ENCODE measurements around the gene BACH2. TPM values are rescaled to one million over a fixed set of nuclear protein-coding genes. Genes with fewer than 3 reads are reported as not detected.

Gene BACH2
- total and polyA plus RNA-seq, 9 of the 15 experiments (the other 6 are each of a cell fraction or from before 2014, with no cell fraction given) = 0.06 to 3.1 (median 0.59) TPM

GRCh38 chr6:90222008-90222407 lies 74.6 kb downstream of the BACH2 start:
- H3K9me3 ChIP-seq (replicated peaks; ENCODE audit: control insufficient read depth, insufficient read depth, low read depth, low read length) = no peaks in the 10 kb centered on the region; the same call in 1 of the 2 replicates
- 0 out of 5 replicates have a peak, but pooled peaks cover 0 to 3% of the 10 kb centered on the region in 2 experiments for H3K27me3 ChIP-seq (ENCODE audit: control insufficient read depth in 2 of 2, insufficient read depth in 2 of 2, low read length in 2 of 2)
- H3K4me2 ChIP-seq (ENCODE audit: insufficient read depth, low read length) = no peak overlapping the region; the same call in 1 of the 2 replicates
- ChIA-PET POLR2A (interaction anchor here (1.2 kb wide), 1 partner anchor 10 kb away, joined by 3 read pairs; no protein-coding TSS in a partner anchor), CTCF (ENCODE audit: low intra/inter-chr PET ratio) (no interaction called here)
- 79% methylated on average over 1 of the region's 1 CpG for WGBS (ENCODE audit: insufficient coverage, low coverage, missing lambda C conversion rate)
- H4K20me1 ChIP-seq (replicated peaks; ENCODE audit: control insufficient read depth, insufficient read depth, low read length) = no peaks in the 10 kb centered on the region
- intact Hi-C loops (cut with micrococcal nuclease) (no loop called here), in situ Hi-C loops (cut with MboI) (no loop called here)
- H3K4me3 ChIP-seq = no peak overlapping the region
- H2AFZ ChIP-seq (ENCODE audit: low read depth, low read length) = no peak overlapping the region
- H3K9me1 ChIP-seq (ENCODE audit: control insufficient read depth, insufficient read depth, low read length) = peaks cover 4% of the 10 kb centered on the region
- FAIRE-seq = no peak
- DNase-seq (ENCODE audit: extremely low read depth in 1 of 4, low spot score in 3 of 4) = no peak
- no peaks in the 10 kb centered on the region for H3K79me2 ChIP-seq (ENCODE audit: control insufficient read depth, insufficient read depth, low read length)
- H3K27ac ChIP-seq (ENCODE audit: extremely low read depth, low read depth, low read length) = no peak overlapping the region; the same call in 2 of the 3 replicates
- TF ChIP-seq ZNF75A (CRISPR knock-in tag; IDR thresholded peaks at IDR 0.05) (no peak), MED1 (CRISPR knock-in tag; IDR thresholded peaks at IDR 0.05; ENCODE audit: borderline replicate concordance) (no peak), RAD51 (IDR thresholded peaks at IDR 0.05; ENCODE audit: borderline replicate concordance, low read depth) (no peak), ZFPM2 (CRISPR knock-in tag; IDR thresholded peaks at IDR 0.05) (no peak)
- H3K9ac ChIP-seq (ENCODE audit: insufficient read depth in 1 of 2, low read depth in 2 of 2, low read length in 2 of 2) = no peak overlapping the region
- no TSS peak for BruUV-seq (replicated peaks)
- H3K4me1 ChIP-seq (replicated peaks in 1 of 2; ENCODE audit: control insufficient read depth in 2 of 2, insufficient read depth in 2 of 2, low read length in 2 of 2) = peaks cover 4 to 23% of the 10 kb centered on the region in 2 experiments; a peak in 4 of 5 replicates
- no peaks in the 10 kb centered on the region; the same call in 2 of the 3 replicates for H3K36me3 ChIP-seq (ENCODE audit: control insufficient read depth, insufficient read depth, low read length)
- ATAC-seq = no peak

- H3K4me1 ChIP-seq (replicated peaks in 1 of 2; ENCODE audit: control insufficient read depth in 2 of 2, insufficient read depth in 2 of 2, low read length in 2 of 2) = peaks cover 4 to 24% of the 10 kb centered on the region in 2 experiments; a peak in 4 of 5 replicates
- POLR2A ChIA-PET = no interaction called here
- TF ChIP-seq RAD21 (CRISPR knock-in tag; conservative IDR thresholded peaks at IDR 0.05 in 1 of 2, IDR thresholded peaks at IDR 0.05 in 1 of 2) = no peak
- TF ChIP-seq MEIS2 (IDR thresholded peaks at IDR 0.05; ENCODE audit: partially characterized antibody) = peak; percentile 65
- TF ChIP-seq AFF1 (IDR thresholded peaks at IDR 0.05; ENCODE audit: low read depth in 1 of 2, partially characterized antibody in 2 of 2) = peak in 1 of 2 experiments; percentile 26
- peak in 1 of 3 experiments; percentile 21; a peak in 2 of 6 replicates for TF ChIP-seq CTCF (IDR thresholded peaks at IDR 0.05 in 2 of 3, conservative IDR thresholded peaks at IDR 0.05 in 1 of 3; ENCODE audit: insufficient read depth in 2 of 3, low read depth in 1 of 3, low read length in 3 of 3)
- no peak for TF ChIP-seq ELF4 (CRISPR knock-in tag; IDR thresholded peaks at IDR 0.05)
These were observed 75.2 kb downstream of the BACH2 start for GRCh38 chr6:90221403-90221802.

More at GRCh38 chr6:90221403-90221802, 75.2 kb downstream of the BACH2 start:
- Histone ChIP-seq H3K9me1 (ENCODE audit: control insufficient read depth, insufficient read depth, low read length) (peaks cover 4% of the 10 kb centered on the region), H3K4me3 (no peak overlapping the region), H3K4me2 (ENCODE audit: insufficient read depth, low read length) (no peak overlapping the region), H2AFZ (ENCODE audit: low read depth, low read length) (no peak overlapping the region), H3K27me3 (ENCODE audit: control insufficient read depth in 2 of 2, insufficient read depth in 2 of 2, low read length in 2 of 2) (0 out of 5 replicates have a peak, but pooled peaks cover 0 to 3% of the 10 kb centered on the region in 2 experiments), H3K36me3 (ENCODE audit: control insufficient read depth, insufficient read depth, low read length) (no peaks in the 10 kb centered on the region; the same call in 2 of the 3 replicates), H3K9ac (ENCODE audit: insufficient read depth in 1 of 2, low read depth in 2 of 2, low read length in 2 of 2) (no peak overlapping the region), H3K27ac (ENCODE audit: extremely low read depth, low read depth, low read length) (no peak overlapping the region), H3K79me2 (ENCODE audit: control insufficient read depth, insufficient read depth, low read length) (no peaks in the 10 kb centered on the region), H3K9me3 (replicated peaks; ENCODE audit: control insufficient read depth, insufficient read depth, low read depth, low read length) (no peaks in the 10 kb centered on the region; the same call in 1 of the 2 replicates), H4K20me1 (replicated peaks; ENCODE audit: control insufficient read depth, insufficient read depth, low read length) (no peaks in the 10 kb centered on the region)
- CTCF ChIA-PET (ENCODE audit: low intra/inter-chr PET ratio) = no interaction called here
- in situ Hi-C loops (cut with MboI) = no loop called here
- no TSS peak for BruUV-seq (replicated peaks)
- intact Hi-C loops (cut with micrococcal nuclease) = no loop called here
- DNase-seq (ENCODE audit: extremely low read depth in 1 of 4, low spot score in 3 of 4) (peak in 1 of 4 experiments; percentile 24), ATAC-seq (no peak; the same call in 2 of the 3 replicates), FAIRE-seq (peak; percentile 55)
- 51% methylated on average over 4 of the region's 4 CpGs for WGBS (ENCODE audit: insufficient coverage, low coverage, missing lambda C conversion rate)

Data from K562 (cell line).